Stimulated activated effector memory CD8-positive, alpha-beta T cell treated with anti-CD3 and anti-CD28 coated beads, Interleukin-12 subunit alpha, Interleukin-12 subunit beta, amount 100 ng/mL, for 72 hours (primary cell): ENCODE results near the gene DCLRE1B.

ENCODE experiments used
- ATAC-seq: fragments of 150-1000 bp; cut with Tn5 transposase; 2 replicates; pipeline ENCODE4 v1.10.0; 2021
- DNase-seq, 2 donors: peaks; one replicate each; pipeline ENCODE4 v3.0.0; 2021 to 2022; ENCODE audit warnings: low spot score in 2 of 2
- H3K27ac Mint-ChIP-seq: one replicate; pipeline ENCODE4 v1.8.0; 2022; ENCODE audit warnings: mild to moderate bottlenecking, mixed read lengths
- H3K36me3 Mint-ChIP-seq: one replicate; pipeline ENCODE4 v1.8.0; 2022; ENCODE audit warnings: mild to moderate bottlenecking, mixed read lengths
- H3K4me1 Mint-ChIP-seq: one replicate; pipeline ENCODE4 v1.8.0; 2022; ENCODE audit warnings: mixed read lengths
- H3K4me3 Mint-ChIP-seq: one replicate; pipeline ENCODE4 v1.8.0; 2022; ENCODE audit warnings: mild to moderate bottlenecking, mixed read lengths
- H3K9me3 Mint-ChIP-seq: one replicate; pipeline ENCODE4 v1.8.0; 2022; ENCODE audit warnings: mixed read lengths

DCLRE1B gene

GRCh38 chr1:113929750-113930498 is 24.8 kb downstream of the DCLRE1B start:
- Mint-ChIP-seq H3K4me3 (peak overlapping the region; percentile 91), H3K4me1 (peaks cover 55% of the 10 kb centered on the region), H3K27ac (peak overlapping the region; percentile 97), H3K9me3 (no peaks in the 10 kb centered on the region), H3K36me3 (peaks cover 33% of the 10 kb centered on the region)
- peak; percentile 54 for ATAC-seq
- DNase-seq = peak; percentile 45 to 87

GRCh38 chr1:113930499-113931161 is 25.5 kb downstream of the DCLRE1B start:
- H3K4me3 Mint-ChIP-seq = peak overlapping the region; percentile 91
- peaks cover 38% of the 10 kb centered on the region for H3K36me3 Mint-ChIP-seq
- peaks cover 56% of the 10 kb centered on the region for H3K4me1 Mint-ChIP-seq
- peak overlapping the region; percentile 97 for H3K27ac Mint-ChIP-seq
- peak; percentile 27 to 83 for DNase-seq
- no peaks in the 10 kb centered on the region for H3K9me3 Mint-ChIP-seq
- peak; percentile 75 for ATAC-seq

- H3K9me3 Mint-ChIP-seq = no peaks in the 10 kb centered on the region
- H3K4me1 Mint-ChIP-seq = peaks cover 60% of the 10 kb centered on the region
- no peak for ATAC-seq
- H3K4me3 Mint-ChIP-seq = peak overlapping the region; percentile 91
- no peak for DNase-seq
- peak overlapping the region; percentile 97 for H3K27ac Mint-ChIP-seq
- peaks cover 44% of the 10 kb centered on the region for H3K36me3 Mint-ChIP-seq
These were observed 26.3 kb downstream of the DCLRE1B start for GRCh38 chr1:113931451-113931851.

- ATAC-seq (no peak), DNase-seq (no peak)
- H3K36me3 Mint-ChIP-seq = peaks cover 52% of the 10 kb centered on the region
- H3K9me3 Mint-ChIP-seq = no peaks in the 10 kb centered on the region
- H3K4me3 Mint-ChIP-seq = peak overlapping the region; percentile 91
- peak overlapping the region; percentile 97 for H3K27ac Mint-ChIP-seq
- peaks cover 67% of the 10 kb centered on the region for H3K4me1 Mint-ChIP-seq
These were observed 28.9 kb downstream of the DCLRE1B start for GRCh38 chr1:113934006-113934405.

- Mint-ChIP-seq H3K9me3 (no peaks in the 10 kb centered on the region), H3K36me3 (peaks cover 57% of the 10 kb centered on the region), H3K27ac (no peak overlapping the region), H3K4me1 (peaks cover 73% of the 10 kb centered on the region), H3K4me3 (no peak overlapping the region)
- ATAC-seq (no peak), DNase-seq (no peak)
These were observed 29.5 kb downstream of the DCLRE1B start for GRCh38 chr1:113934511-113935055.

- no peak overlapping the region for H3K4me3 Mint-ChIP-seq
- no peaks in the 10 kb centered on the region for H3K9me3 Mint-ChIP-seq
- peaks cover 57% of the 10 kb centered on the region for H3K36me3 Mint-ChIP-seq
- H3K27ac Mint-ChIP-seq = no peak overlapping the region
- H3K4me1 Mint-ChIP-seq = peaks cover 78% of the 10 kb centered on the region
- ATAC-seq (no peak), DNase-seq (no peak)
These were observed 30.1 kb downstream of the DCLRE1B start for GRCh38 chr1:113935176-113935575.

- no peaks in the 10 kb centered on the region for H3K9me3 Mint-ChIP-seq
- DNase-seq (no peak), ATAC-seq (peak; percentile 77)
- H3K27ac Mint-ChIP-seq = no peak overlapping the region
- H3K4me3 Mint-ChIP-seq = peak overlapping the region; percentile 7
- H3K4me1 Mint-ChIP-seq = peaks cover 78% of the 10 kb centered on the region
- H3K36me3 Mint-ChIP-seq = peaks cover 57% of the 10 kb centered on the region
These were observed 30.8 kb downstream of the DCLRE1B start for GRCh38 chr1:113935970-113936369.

- Mint-ChIP-seq H3K4me1 (peaks cover 72% of the 10 kb centered on the region), H3K4me3 (peak overlapping the region; percentile 76), H3K27ac (peak overlapping the region; percentile 53), H3K36me3 (peaks cover 61% of the 10 kb centered on the region), H3K9me3 (no peaks in the 10 kb centered on the region)
- DNase-seq (no peak), ATAC-seq (no peak)
These were observed 32.0 kb downstream of the DCLRE1B start for GRCh38 chr1:113937146-113937545.

GRCh38 chr1:113938192-113938591 is 33.1 kb downstream of the DCLRE1B start:
- no peaks in the 10 kb centered on the region for H3K9me3 Mint-ChIP-seq
- H3K4me1 Mint-ChIP-seq = peaks cover 65% of the 10 kb centered on the region
- peaks cover 66% of the 10 kb centered on the region for H3K36me3 Mint-ChIP-seq
- H3K27ac Mint-ChIP-seq = peak overlapping the region; percentile 53
- H3K4me3 Mint-ChIP-seq = peak overlapping the region; percentile 76
- DNase-seq (no peak), ATAC-seq (no peak)

GRCh38 chr1:113940365-113941244 is 35.5 kb downstream of the DCLRE1B start:
- peaks cover 65% of the 10 kb centered on the region for H3K4me1 Mint-ChIP-seq
- DNase-seq = peak; percentile 21 to 79
- peaks cover 77% of the 10 kb centered on the region for H3K36me3 Mint-ChIP-seq
- no peaks in the 10 kb centered on the region for H3K9me3 Mint-ChIP-seq
- peak; percentile 85 for ATAC-seq
- peak overlapping the region; percentile 54 for H3K27ac Mint-ChIP-seq
- H3K4me3 Mint-ChIP-seq = peak overlapping the region; percentile 76

- Mint-ChIP-seq H3K4me3 (peak overlapping the region; percentile 76), H3K9me3 (no peaks in the 10 kb centered on the region), H3K4me1 (peaks cover 64% of the 10 kb centered on the region), H3K27ac (peak overlapping the region; percentile 54), H3K36me3 (peaks cover 77% of the 10 kb centered on the region)
- ATAC-seq (no peak), DNase-seq (no peak)
These were observed 36.1 kb downstream of the DCLRE1B start for GRCh38 chr1:113941245-113941559.

- Mint-ChIP-seq H3K9me3 (no peaks in the 10 kb centered on the region), H3K27ac (no peak overlapping the region), H3K36me3 (peaks cover 75% of the 10 kb centered on the region), H3K4me3 (no peak overlapping the region), H3K4me1 (peaks cover 71% of the 10 kb centered on the region)
- DNase-seq (no peak), ATAC-seq (no peak)
These were observed 37.4 kb downstream of the DCLRE1B start for GRCh38 chr1:113942527-113942926.

- Mint-ChIP-seq H3K27ac (no peak overlapping the region), H3K4me3 (no peak overlapping the region), H3K9me3 (no peaks in the 10 kb centered on the region), H3K36me3 (peaks cover 75% of the 10 kb centered on the region), H3K4me1 (peaks cover 71% of the 10 kb centered on the region)
- DNase-seq (no peak), ATAC-seq (no peak)
These were observed 38.1 kb downstream of the DCLRE1B start for GRCh38 chr1:113943028-113943811.

GRCh38 chr1:113945329-113945728 is 40.2 kb downstream of the DCLRE1B start:
- ATAC-seq (no peak), DNase-seq (no peak)
- Mint-ChIP-seq H3K9me3 (no peaks in the 10 kb centered on the region), H3K4me3 (no peak overlapping the region), H3K27ac (peak overlapping the region; percentile 58), H3K4me1 (peaks cover 56% of the 10 kb centered on the region), H3K36me3 (peaks cover 74% of the 10 kb centered on the region)
